ENCODE data around the gene PMEPA1. TPM values are rescaled to one million over a fixed set of nuclear protein-coding genes. Genes with fewer than 3 reads are reported as not detected.

PMEPA1 gene
- total RNA-seq, 4 donors from 2014 or later, result 10.2 to 33.6 (median 18.3) TPM

DNA sequence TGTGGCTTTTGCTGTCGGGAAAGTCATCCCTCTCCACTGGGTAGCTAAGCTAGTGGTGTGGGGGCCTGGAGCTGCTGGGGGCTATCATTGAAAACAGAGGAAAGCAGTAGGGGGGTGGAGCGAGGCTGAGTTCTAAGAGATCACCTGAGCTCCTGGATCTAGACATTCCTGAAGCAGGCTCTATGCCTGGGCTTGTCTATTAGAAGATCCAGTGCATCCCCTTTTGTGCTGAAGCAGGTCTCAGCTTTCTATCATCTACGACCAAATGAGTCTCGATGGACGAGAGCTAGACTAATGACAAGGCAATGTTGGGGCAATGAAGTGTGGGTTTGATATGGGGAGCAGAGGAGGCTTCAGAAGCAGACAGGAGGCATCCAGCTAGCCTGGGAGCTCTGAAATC lies 108.1 kb downstream of the PMEPA1 start:
- TF ChIP-seq, protein P1, sequence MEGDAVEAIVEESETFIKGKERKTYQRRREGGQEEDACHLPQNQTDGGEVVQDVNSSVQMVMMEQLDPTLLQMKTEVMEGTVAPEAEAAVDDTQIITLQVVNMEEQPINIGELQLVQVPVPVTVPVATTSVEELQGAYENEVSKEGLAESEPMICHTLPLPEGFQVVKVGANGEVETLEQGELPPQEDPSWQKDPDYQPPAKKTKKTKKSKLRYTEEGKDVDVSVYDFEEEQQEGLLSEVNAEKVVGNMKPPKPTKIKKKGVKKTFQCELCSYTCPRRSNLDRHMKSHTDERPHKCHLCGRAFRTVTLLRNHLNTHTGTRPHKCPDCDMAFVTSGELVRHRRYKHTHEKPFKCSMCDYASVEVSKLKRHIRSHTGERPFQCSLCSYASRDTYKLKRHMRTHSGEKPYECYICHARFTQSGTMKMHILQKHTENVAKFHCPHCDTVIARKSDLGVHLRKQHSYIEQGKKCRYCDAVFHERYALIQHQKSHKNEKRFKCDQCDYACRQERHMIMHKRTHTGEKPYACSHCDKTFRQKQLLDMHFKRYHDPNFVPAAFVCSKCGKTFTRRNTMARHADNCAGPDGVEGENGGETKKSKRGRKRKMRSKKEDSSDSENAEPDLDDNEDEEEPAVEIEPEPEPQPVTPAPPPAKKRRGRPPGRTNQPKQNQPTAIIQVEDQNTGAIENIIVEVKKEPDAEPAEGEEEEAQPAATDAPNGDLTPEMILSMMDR (IDR thresholded peaks at IDR 0.05), result no peak
- TF ChIP-seq EP300 (IDR thresholded peaks at IDR 0.05) (no peak), POLR2A (IDR thresholded peaks at IDR 0.05) (no peak)
- H3K36me3 ChIP-seq, result no peaks in the 10 kb centered on the region
- 75 to 94% methylated on average over 5 of the region's 5 CpGs for WGBS, 2 donors

DNA sequence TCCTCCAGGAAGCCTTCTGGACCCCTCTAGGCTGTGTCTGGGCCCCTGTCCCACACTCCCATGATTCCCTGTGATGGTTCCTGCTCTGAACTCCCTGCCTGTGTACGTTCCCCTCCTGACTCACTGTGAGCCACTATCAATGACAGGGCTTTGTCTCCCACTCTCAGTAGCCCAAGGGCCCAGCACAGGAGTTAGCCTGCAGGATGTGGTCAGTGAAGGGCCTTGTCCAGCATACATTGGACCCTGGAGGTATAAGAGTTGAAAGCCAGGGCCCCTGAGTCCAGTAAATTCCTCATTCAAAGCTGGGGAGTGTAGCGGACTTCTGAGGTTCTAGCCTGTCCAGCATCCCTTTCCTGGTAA lies 108.6 kb downstream of the PMEPA1 start:
- Histone ChIP-seq H3K4me1 (peaks cover 0 to 11% (median 6%) of the 10 kb centered on the region in 4 donors), H3K9me3 (no peaks in the 10 kb centered on the region), H3K27ac (no peak overlapping the region), H3K36me3 (no peaks in the 10 kb centered on the region), H3K4me3 (no peak overlapping the region), H3K27me3 (no peaks in the 10 kb centered on the region)
- DNase-seq (ENCODE audit: low spot score in 2 of 2), result no peak
- TF ChIP-seq POLR2A (IDR thresholded peaks at IDR 0.05) (no peak), EP300 (IDR thresholded peaks at IDR 0.05) (no peak)
- TF ChIP-seq, protein P1 (IDR thresholded peaks at IDR 0.05), result no peak
- WGBS, 2 donors, result 83% methylated on average over 2 of the region's 2 CpGs

More for the DNA sequence above, 108.1 kb downstream of the PMEPA1 start:
- DNase-seq (ENCODE audit: low spot score in 2 of 2), result no peak
- Histone ChIP-seq H3K27me3 (no peaks in the 10 kb centered on the region), H3K9me3 (no peaks in the 10 kb centered on the region), H3K4me1 (peaks cover 0 to 6% (median 5%) of the 10 kb centered on the region in 4 donors), H3K4me3 (no peak overlapping the region), H3K27ac (no peak overlapping the region)

DNA sequence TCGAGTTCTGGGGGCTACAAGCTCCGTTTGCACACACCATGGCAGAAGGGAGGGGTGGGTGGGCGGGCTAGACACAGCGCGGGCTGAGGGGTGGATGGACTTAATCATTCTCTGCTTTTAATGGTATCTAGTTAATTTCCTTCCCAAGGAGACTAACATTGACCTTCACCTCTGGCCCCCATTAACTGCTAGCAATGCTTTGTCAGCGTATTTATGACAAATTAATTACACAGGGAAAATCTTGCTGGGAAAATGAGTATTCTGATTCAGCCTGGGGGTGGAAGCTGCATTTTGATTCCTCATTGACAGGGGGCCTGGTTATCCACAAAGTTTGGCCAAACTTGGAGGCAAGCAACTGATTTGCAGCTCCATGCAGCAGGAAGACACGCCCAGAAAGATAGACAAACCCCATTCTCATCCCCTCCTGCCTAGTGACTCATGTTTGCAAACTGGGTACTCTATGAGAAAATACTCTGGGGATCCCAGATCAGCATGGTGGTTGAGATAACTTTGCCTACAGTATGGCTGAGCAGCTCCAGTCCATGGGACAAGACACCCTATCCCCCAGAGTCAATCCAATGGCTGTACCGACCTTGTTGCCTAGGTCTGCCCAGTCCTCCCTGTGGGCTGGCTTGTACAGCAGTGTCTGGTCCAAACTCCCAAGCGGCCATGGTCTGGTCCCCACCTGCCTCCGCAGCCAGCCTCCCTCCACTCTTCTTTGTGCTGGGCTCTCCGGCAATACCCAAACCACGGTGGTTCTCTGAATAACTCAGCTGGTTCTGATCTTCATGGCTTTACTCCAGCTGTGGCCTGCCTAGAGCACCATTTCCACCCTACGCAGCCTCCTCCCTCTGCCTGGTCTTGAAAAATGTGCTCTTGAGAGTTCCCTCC lies 109.2 kb downstream of the PMEPA1 start:
- no peak for DNase-seq (ENCODE audit: low spot score in 2 of 2)
- TF ChIP-seq POLR2A (IDR thresholded peaks at IDR 0.05), result no peak
- TF ChIP-seq, protein P1 (IDR thresholded peaks at IDR 0.05), result no peak
- TF ChIP-seq EP300 (IDR thresholded peaks at IDR 0.05), result no peak

DNA sequence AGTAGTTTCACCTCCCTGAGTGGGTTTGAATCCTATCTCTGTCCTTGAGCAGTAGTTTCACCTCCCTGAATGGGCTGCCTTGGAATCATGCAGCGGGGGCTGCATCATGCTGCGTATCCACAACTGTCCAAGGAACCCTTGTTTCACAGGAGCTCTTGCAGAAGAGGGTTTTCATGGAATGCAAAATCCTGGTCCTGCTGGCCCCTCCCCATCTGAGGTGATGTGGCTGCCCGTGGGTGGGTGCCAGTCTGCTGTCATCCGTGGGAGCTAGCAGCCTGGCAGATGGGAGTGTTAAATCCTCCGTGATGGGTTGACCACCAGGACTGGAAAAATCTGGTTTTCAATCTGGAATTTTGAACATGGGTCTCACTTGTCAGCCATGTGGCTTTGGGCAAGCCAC lies 111.3 kb downstream of the PMEPA1 start:
- 81 to 92% methylated on average over 5 of the region's 5 CpGs for WGBS, 2 donors

More for the DNA sequence above, 109.2 kb downstream of the PMEPA1 start:
- no peak overlapping the region for H3K4me3 ChIP-seq
- H3K9me3 ChIP-seq, result no peaks in the 10 kb centered on the region
- no peak overlapping the region for H3K27ac ChIP-seq
- H3K4me1 ChIP-seq, result peaks cover 0 to 11% (median 6%) of the 10 kb centered on the region in 4 donors
- WGBS, 2 donors, result 72 to 73% methylated on average over 13 of the region's 13 CpGs
- no peaks in the 10 kb centered on the region for H3K27me3 ChIP-seq
- no peaks in the 10 kb centered on the region for H3K36me3 ChIP-seq

More for the DNA sequence above, 111.3 kb downstream of the PMEPA1 start:
- Histone ChIP-seq H3K4me1 (peaks cover 0 to 11% (median 6%) of the 10 kb centered on the region in 4 donors), H3K36me3 (no peaks in the 10 kb centered on the region), H3K4me3 (no peak overlapping the region), H3K27me3 (no peaks in the 10 kb centered on the region), H3K9me3 (no peaks in the 10 kb centered on the region), H3K27ac (no peak overlapping the region)
- no peak for DNase-seq (ENCODE audit: low spot score in 2 of 2)
- TF ChIP-seq POLR2A (IDR thresholded peaks at IDR 0.05), result no peak
- TF ChIP-seq, protein P1 (IDR thresholded peaks at IDR 0.05), result no peak
- TF ChIP-seq EP300 (IDR thresholded peaks at IDR 0.05), result no peak

Other genes starting within 250 kb of the PMEPA1 start
- gene CTCFL, start 184.9 kb downstream of the PMEPA1 start, total RNA-seq, result not detected
- gene PCK1, start 148.9 kb downstream of the PMEPA1 start, total RNA-seq, result 100 to 1,000 TPM in 1 of 4 donors, 10 to 100 TPM in 3; 16.1 to 131 (median 65.2) TPM
- gene ZBP1, start 89.6 kb downstream of the PMEPA1 start, total RNA-seq, result 1 to 10 TPM in 1 of 4 donors, under 1 TPM in 1, not detected in 2; 0.78 to 3.6 TPM